MG63 (cell line): ENCODE results near the gene ZNF277. TPM values are rescaled to one million over a fixed set of nuclear protein-coding genes. Genes with fewer than 3 reads are reported as not detected.
A peak's percentile ranks its signal among the peaks of the same experiment; 100 is the strongest.

Experiments used
- DNase-seq: peaks from one replicate; pipeline ENCODE4 v3.0.0-alpha.2; 2020
- H3K27me3 ChIP-seq: fragments of 250-450 bp; sonication (Bioruptor Pico); 2 replicates; pipeline ENCODE4 v1.5.1; 2020; ENCODE audit warnings: mild to moderate bottlenecking, moderate library complexity
- H3K36me3 ChIP-seq: fragments of 250-450 bp; sonication (Bioruptor Pico); 2 replicates; pipeline ENCODE4 v1.5.1; 2020; ENCODE audit warnings: mild to moderate bottlenecking, moderate library complexity
- H3K4me3 ChIP-seq: fragments of 250-450 bp; sonication (Bioruptor Pico); 2 replicates; pipeline ENCODE4 v1.5.1; 2020; ENCODE audit warnings: mild to moderate bottlenecking, moderate library complexity
- H3K9me3 ChIP-seq: fragments of 250-450 bp; sonication (Bioruptor Pico); 2 replicates; pipeline ENCODE4 v1.5.1; 2020; ENCODE audit warnings: mild to moderate bottlenecking, moderate library complexity
- total RNA-seq: library from RNA; depleted of rRNA; stranded (reverse); fragments of >200 nt; shearing (Covaris generic); gene quantifications from 2 replicates; pipeline ENCODE4 v1.2.3, GENCODE V29; 2014; ENCODE audit warnings: low replicate concordance

ZNF277 gene
- total RNA-seq, 1 experiment from 2014 or later: 5.8 TPM

DNA sequence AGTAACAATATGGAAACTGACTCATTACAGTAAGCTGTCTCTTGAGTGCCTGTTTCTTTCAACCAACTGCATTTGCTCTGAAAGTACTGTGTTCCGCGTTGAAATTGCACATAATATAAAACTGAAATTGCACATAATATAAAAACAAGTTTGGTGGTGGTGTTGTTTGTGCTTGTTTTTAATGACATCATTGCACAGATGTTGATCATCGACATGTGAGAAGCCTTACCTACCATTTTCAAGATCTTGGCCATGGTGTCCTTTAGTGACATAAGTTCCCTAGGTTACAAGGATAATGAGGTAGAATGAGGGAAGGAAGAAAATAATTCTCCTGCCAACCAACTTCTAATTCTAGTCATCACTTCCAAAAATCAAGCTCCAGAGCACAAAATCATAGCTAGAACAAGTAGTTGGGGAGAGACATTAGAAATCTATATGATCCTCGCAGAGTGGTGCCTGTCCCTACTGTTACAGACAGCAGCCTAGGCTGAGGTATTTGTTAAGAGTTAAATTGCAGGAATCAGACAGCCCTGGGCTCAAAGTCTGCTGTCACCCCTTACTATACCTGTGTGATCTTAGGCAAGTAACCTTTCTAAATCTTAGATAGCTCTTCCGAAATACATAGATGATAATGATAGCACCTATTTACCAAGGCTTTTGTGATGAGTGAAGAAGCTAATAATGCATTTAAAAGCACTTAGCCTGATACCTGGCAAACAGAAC, 29.6 kb upstream of the ZNF277 start:
- Histone ChIP-seq H3K4me3 (no peak overlapping the region), H3K9me3 (no peaks in the 10 kb centered on the region), H3K36me3 (no peaks in the 10 kb centered on the region), H3K27me3 (no peaks in the 10 kb centered on the region)
- no peak for DNase-seq

DNA sequence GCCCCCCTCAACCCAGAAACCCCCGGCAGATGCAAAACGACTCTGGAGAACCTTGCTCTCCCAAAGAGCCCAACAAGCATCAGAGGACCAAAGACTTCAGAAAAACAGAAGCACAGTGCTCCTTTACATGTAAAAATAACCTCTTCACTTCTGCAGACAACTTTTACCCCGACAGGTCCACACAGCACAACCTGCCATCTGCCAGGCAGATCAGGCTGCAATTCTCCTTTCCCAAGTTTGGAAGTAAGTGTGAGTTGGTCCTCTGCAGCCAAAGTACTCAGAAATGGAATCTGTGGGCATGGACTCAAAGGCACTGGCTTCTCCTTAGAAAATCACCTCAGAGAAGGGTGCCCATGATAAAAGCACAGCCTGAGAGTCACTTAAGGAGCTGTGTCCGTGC, 26.3 kb upstream of the ZNF277 start:
- no peak overlapping the region for H3K4me3 ChIP-seq
- H3K9me3 ChIP-seq: no peaks in the 10 kb centered on the region
- H3K27me3 ChIP-seq: no peaks in the 10 kb centered on the region
- no peaks in the 10 kb centered on the region for H3K36me3 ChIP-seq
- DNase-seq: no peak

DNA sequence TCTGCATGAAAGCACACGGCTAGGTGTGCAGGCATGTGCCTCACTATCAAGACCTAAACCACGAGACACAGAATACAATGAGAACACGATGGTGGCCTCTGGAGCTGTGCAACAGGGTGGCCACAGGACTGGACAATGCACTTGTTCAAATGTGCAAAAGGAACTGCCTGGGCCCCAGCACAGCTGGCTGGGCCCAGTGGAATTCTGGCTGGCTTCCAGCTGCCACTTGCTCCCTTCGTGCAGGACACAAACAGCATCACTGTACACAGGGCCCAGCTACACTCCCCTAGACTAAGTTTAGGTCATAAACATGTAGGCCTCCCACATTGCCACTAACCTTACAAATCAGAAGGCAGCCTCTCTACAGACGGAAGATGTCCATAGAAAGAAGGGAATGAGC, 23.7 kb upstream of the ZNF277 start:
- Histone ChIP-seq H3K27me3 (no peaks in the 10 kb centered on the region), H3K36me3 (no peaks in the 10 kb centered on the region), H3K4me3 (no peak overlapping the region), H3K9me3 (no peaks in the 10 kb centered on the region)
- no peak for DNase-seq

DNA sequence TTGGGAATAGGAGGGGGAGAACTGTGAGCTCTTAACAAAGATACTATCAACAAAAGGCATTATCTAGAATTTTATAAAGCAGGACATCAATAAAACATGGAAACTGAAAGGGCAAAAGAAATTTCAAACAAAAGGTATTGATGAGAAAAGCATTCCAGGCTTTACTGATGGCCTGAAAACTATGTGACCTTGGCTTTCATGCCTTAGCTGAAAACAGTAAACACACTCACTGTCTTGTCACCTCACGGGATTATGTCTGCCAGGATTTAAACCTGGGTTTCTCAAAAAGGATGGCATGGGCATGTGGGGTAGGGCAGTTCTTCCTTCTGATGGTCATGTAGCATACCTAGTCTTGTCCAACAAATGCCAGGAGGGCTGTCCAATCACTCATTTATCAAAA, 23.2 kb upstream of the ZNF277 start:
- Histone ChIP-seq H3K9me3 (no peaks in the 10 kb centered on the region), H3K4me3 (no peak overlapping the region), H3K27me3 (no peaks in the 10 kb centered on the region), H3K36me3 (no peaks in the 10 kb centered on the region)
- DNase-seq: no peak

DNA sequence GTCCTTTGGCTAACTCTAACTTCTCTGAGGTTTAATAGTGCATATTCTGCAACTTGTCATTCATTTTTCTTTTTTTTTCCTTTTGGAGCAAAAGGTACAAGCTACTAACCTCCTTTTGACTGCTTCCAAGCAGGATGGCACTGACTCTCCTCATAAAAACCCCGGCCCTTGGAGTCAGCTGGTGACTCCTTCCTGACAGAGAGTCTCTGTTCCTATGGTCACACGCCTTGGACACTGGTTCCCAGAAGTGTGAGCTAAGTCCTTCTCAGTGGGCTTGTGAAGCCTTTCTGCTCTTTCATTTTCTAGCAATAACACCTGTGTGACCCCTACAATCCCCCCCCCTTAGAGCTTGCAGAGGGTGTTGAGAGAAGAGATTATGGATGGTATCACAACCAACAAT, 22.0 kb upstream of the ZNF277 start:
- no peak for DNase-seq
- Histone ChIP-seq H3K9me3 (no peaks in the 10 kb centered on the region), H3K4me3 (no peak overlapping the region), H3K36me3 (no peaks in the 10 kb centered on the region), H3K27me3 (no peaks in the 10 kb centered on the region)

DNA sequence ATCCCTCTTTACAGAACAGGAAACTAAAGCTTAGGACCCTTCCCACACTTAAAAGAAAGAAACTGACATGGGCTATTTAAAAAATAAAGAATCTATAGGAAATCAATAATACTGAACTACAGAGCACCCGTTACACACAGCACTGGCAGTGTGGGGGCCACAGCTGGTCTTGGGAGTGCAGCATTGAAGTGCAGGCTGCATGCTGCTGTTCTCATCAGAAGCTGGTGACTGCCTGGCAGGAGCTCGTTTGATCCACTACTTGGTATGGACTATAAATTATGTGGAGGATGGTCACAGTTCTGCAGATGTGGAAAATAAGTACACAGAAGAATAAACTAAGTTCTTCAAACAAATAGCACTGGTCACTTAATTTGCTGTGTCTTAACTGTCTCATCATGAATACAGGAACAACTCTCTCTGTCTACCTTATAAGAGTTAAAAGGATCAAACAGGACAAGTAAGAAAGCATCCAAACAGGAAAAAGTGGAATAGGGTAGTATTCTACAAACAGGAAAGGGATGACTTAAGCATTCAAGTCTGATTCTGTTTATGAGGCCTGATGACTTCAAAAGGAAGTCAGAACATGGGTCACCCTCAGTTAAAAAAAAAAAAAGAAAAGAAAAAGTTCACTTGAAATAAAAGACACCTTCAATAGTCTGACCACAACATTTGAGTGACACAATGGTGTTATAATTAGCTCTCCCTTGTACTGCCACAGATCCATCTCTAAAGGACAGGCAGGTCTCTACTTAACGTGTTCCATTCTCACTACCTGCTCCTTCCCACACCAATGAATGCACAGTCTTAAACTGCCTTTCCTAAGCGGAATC, 21.3 kb upstream of the ZNF277 start:
- Histone ChIP-seq H3K27me3 (no peaks in the 10 kb centered on the region), H3K36me3 (no peaks in the 10 kb centered on the region), H3K4me3 (no peak overlapping the region), H3K9me3 (no peaks in the 10 kb centered on the region)
- DNase-seq: no peak

DNA sequence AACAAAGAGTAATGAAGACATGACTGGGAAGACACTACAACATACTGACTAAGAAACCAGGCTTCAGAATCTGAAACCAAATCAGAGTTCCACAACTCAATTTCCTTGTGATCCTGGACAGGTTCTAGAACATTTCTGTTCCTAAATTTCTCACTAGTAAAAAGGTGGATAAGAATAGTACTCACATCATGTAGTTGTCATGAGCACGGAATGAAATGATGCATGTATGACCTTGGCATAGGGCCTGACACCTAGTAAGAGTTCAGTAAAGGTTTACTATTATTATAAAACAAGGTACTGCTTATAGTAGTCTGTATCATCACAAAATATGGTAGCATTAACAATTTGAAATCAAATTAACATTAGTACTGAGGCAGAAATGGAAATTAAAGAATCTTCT, 20.2 kb upstream of the ZNF277 start:
- no peaks in the 10 kb centered on the region for H3K27me3 ChIP-seq
- H3K9me3 ChIP-seq: no peaks in the 10 kb centered on the region
- DNase-seq: no peak

DNA sequence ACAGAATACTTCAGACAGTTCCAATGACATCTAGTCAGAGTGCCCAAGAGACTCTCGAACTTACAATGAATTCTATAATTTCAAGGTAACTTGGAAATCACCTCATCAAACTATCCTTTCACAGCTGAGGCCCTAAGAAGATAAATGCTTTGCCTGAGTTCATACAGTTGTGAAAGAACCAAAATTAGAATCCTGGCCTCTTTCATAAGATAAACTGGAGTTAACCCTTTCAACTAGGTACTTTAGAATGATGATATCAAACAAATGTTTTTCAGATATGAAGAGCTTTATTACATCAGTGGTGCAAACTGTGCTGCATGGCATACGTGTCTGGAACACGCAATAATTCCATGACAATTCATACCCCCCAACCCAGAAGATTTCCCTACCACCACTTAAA, 18.2 kb upstream of the ZNF277 start:
- H3K36me3 ChIP-seq: no peaks in the 10 kb centered on the region

More for the DNA sequence above, 20.2 kb upstream of the ZNF277 start:
- no peaks in the 10 kb centered on the region for H3K36me3 ChIP-seq
- H3K4me3 ChIP-seq: no peak overlapping the region

DNA sequence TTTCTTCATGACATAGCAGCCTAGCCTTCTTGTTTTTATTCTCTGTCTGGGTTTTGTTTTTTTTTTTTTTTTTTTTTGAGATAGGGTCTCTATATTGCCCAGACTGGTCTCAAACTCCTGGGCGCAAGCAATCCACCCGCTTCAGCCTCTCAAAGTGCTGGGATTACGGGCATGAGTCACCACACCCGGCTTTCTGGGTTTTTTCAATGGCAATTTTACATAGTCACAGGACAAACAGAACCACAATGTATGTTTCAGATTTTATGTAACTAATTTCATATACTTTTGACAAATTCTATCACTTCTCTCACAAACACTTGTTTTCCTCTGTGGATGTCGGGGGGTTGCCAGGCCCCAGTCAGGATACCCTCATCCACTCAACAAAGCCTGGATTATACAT, 16.8 kb upstream of the ZNF277 start:
- no peak for DNase-seq
- Histone ChIP-seq H3K36me3 (no peaks in the 10 kb centered on the region), H3K27me3 (no peaks in the 10 kb centered on the region), H3K4me3 (no peak overlapping the region), H3K9me3 (no peaks in the 10 kb centered on the region)

More for the DNA sequence above, 18.2 kb upstream of the ZNF277 start:
- Histone ChIP-seq H3K27me3 (no peaks in the 10 kb centered on the region), H3K9me3 (no peaks in the 10 kb centered on the region), H3K4me3 (no peak overlapping the region)
- no peak for DNase-seq

DNA sequence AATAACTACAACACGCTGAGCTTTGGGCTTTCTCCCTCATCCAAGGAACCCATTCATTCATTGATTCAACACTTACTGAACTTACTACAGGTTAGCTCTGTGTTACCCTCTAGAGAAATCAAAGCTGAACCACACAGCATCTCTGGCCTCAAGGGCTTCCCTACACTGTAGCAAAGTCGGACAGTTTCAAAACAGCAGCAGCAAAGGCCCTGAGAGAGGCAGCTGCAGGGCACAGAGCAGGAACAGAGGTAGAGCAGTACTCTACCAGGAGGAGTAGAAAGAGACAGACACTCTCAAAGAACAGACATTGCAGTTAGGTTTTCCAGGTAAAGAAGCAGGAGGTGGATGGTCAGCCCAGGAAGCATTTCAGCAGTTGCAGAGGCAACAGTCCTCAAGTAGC, 16.4 kb upstream of the ZNF277 start:
- no peak overlapping the region for H3K4me3 ChIP-seq
- no peaks in the 10 kb centered on the region for H3K9me3 ChIP-seq
- no peak for DNase-seq
- H3K27me3 ChIP-seq: no peaks in the 10 kb centered on the region
- H3K36me3 ChIP-seq: no peaks in the 10 kb centered on the region

DNA sequence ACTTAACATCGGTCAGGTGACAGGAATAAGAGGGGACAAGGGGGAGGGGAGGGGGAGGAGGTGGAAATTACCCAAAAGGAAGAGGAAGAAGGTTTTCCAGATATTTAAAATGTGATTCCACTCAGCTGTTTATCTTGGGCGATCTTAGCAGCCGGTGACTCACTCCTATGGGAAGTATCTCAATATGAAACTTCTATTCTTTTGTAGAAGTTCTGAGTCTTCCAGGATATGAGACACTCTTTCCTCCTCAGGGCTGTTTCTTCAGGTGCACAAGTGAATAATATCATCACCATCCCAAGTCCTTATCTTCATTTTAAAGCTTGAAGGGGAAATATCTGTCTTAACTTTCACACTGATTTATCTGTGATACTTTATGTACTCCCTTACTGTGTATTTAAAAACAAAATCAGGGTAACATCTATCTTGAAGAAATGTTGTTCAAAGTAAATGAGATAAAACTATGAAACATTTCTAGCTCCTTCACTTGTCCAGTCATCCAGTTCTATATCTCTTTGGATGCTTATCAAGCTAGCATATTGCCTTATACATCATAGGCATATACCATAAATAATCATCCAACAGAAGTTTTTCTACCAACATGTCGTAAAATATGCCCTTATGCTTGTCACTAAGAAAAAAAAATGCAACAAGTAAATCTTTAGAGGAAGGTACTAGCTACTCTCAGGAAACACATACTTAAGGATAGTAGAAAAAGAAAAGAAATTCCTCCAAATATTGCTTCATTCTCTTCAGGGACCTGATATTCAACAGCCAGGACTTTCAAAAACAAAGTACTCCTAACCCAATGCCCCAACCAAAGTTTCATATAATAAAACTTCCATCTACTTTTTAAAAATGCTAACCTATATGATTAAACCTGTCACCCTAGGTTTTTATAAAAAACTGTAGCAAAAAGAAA, 14.0 kb upstream of the ZNF277 start:
- peak; percentile 12 for DNase-seq
- Histone ChIP-seq H3K9me3 (no peaks in the 10 kb centered on the region), H3K36me3 (no peaks in the 10 kb centered on the region), H3K27me3 (no peaks in the 10 kb centered on the region), H3K4me3 (no peak overlapping the region)

DNA sequence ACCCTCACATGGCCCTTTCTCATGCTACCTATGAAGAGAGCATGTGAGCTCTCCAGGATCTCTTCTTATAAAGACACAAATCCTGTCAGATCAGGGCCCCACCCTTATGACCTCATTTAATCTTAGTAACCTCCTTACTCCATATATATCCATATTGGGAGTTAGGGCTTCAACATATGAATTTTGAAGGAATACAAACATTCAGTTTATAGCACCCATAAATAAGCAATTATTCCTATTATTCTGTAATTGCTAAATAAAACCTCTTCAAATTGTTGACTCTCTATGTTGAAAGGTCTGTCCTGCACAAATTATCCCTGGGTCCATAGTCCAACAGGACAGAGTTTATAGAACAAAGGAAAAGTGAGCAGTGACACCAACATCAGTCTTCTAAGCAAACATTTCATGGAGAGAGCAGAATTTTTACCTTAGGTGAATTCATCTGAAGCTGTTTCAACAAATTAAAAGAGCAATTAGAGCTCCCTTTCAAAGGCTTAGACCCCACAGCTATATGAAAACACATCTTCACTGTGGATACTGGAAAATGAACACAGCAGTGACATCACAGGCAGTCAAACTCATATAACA, 12.5 kb upstream of the ZNF277 start:
- DNase-seq: no peak
- no peaks in the 10 kb centered on the region for H3K36me3 ChIP-seq
- H3K4me3 ChIP-seq: no peak overlapping the region
- H3K27me3 ChIP-seq: no peaks in the 10 kb centered on the region
- H3K9me3 ChIP-seq: no peaks in the 10 kb centered on the region

DNA sequence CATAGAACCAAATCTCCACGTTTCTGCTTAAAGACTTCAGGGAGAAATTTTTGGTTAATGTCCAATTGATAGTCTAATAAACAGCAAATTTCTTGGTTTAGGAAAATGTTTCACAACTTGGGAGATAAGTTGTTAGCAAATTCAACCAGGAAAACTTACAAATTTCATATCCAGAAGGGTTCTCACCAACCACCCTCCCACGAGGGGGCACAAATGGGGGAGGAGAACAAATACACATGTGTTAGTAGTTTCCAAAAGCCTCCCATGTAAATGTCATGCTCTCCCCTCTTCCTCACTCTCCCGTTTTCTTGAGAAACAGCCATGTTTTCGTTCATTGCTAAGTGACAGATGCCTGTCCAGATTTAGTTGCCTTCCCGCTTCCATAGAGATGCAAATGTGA, 10.8 kb upstream of the ZNF277 start:
- Histone ChIP-seq H3K9me3 (no peaks in the 10 kb centered on the region), H3K27me3 (no peaks in the 10 kb centered on the region), H3K4me3 (no peak overlapping the region), H3K36me3 (no peaks in the 10 kb centered on the region)
- no peak for DNase-seq

DNA sequence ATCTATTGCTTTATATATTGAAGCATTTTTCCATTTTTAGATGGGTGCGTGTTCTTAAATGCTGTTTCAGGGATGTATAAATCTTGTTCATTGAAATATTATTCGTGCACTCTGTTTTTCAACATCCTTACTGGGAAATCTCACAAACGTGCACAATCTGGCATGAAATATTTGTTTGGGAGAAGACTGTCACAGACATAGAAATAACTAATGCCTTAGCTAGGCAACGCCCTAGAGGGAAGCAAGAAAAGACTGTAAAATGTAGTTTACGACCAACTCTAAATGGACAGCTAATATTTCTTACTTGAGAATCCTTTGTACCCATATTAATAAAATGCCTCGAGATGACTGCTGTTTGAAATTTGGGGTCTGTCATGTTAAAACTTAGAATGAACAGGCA, 9.2 kb upstream of the ZNF277 start:
- Histone ChIP-seq H3K36me3 (no peaks in the 10 kb centered on the region), H3K27me3 (no peaks in the 10 kb centered on the region)

DNA sequence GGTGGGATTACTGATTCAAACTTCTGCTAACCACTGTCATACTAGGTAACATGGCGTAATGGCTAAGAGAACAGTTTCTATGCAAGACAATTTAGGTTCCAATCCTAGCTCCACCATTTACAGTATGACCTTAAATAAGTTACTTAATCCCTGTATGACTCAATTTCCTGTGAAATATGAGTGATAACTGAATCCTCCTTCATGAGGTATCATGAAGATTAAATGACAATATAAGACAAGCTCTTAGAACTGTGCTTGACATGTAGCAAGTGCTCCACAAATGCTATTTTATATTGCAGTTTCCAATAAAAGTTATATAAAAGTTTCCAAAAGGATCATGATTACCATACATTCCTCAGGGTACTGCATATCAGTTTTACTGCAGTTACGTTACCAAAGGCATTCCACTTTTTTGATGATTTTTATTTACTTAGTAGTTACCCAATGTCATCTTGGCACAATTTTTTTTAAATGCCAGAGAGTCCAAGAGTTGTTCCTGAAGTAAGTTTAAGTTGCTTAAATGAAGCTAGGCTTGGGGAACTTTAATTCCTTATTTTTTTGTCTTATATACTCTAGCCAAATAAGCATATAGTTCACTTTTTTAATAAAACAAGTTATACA, 7.3 kb upstream of the ZNF277 start:
- no peak overlapping the region for H3K4me3 ChIP-seq
- H3K36me3 ChIP-seq: no peaks in the 10 kb centered on the region
- H3K9me3 ChIP-seq: no peaks in the 10 kb centered on the region
- no peaks in the 10 kb centered on the region for H3K27me3 ChIP-seq
- DNase-seq: no peak

More for the DNA sequence above, 9.2 kb upstream of the ZNF277 start:
- no peaks in the 10 kb centered on the region for H3K9me3 ChIP-seq
- DNase-seq: no peak
- no peak overlapping the region for H3K4me3 ChIP-seq

DNA sequence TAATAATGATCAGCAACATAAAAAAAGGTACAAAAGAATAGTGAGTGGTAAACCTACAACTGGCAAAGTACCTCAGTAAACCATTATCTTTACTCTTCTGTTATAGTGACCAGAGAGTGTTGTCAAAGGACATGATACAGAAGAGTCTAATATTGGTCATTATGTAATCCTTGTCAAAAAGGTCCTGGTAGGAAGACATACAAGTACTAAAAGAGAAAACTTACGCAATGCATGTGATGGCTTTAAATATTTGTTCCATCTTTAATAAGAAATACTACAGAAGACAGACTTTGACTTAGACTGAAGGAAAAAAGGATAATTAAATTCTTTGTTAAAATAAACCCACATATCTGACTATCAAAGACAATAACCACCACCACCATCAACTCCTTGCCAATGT, 6.8 kb upstream of the ZNF277 start:
- H3K36me3 ChIP-seq: no peaks in the 10 kb centered on the region

More for the DNA sequence above, 6.8 kb upstream of the ZNF277 start:
- H3K27me3 ChIP-seq: no peaks in the 10 kb centered on the region
- DNase-seq: no peak
- H3K4me3 ChIP-seq: no peak overlapping the region
- H3K9me3 ChIP-seq: no peaks in the 10 kb centered on the region
